HCT116 (cell line): ENCODE measurements around the gene DHRS7B. TPM values are rescaled to one million over a fixed set of nuclear protein-coding genes. Genes with fewer than 3 reads are reported as not detected.

Experiments
- ATAC-seq: fragments of 200-7000 bp; cut with Tn5 transposase; 2 replicates; pipeline ENCODE4 v1.9.1; 2020; ENCODE audit warnings: mild to moderate bottlenecking, moderate library complexity
- BruUV-seq: library from RNA; stranded (reverse); fragments of 400-500 nt; replicated peaks from 2 replicates; lab custom pipeline; 2021; lab: Mats Ljungman, UMichigan
- CTCF ChIA-PET: fragments of 300-600 bp; sonication (Branson Sonifier 250); formaldehyde crosslinking; loops from one replicate; lab custom pipeline; 2021; ENCODE audit warnings: antibody characterized with exemption; lab: Charles Lee
- POLR2A ChIA-PET: fragments of 300-600, 350-600 bp; sonication (Branson Sonifier 250); formaldehyde crosslinking; loops from one replicate; lab custom pipeline; 2021; ENCODE audit warnings: antibody characterized with exemption; lab: Charles Lee
- RAD21 ChIA-PET, 2 experiments: fragments of 300-600 bp; sonication (Branson Sonifier 250); formaldehyde crosslinking; loops; one replicate each; lab custom pipeline; 2023; ENCODE audit warnings: low total read pairs in 2 of 2; ENCODE audit not compliant: uncharacterized antibody in 2 of 2, unreplicated experiment in 2 of 2, low non-redundant PET in 1 of 2; lab: Charles Lee
- DNase-seq: peaks from one replicate; pipeline ENCODE4 v3.0.0-alpha.2; 2010; ENCODE audit warnings: low read depth, low spot score
- H2AFZ ChIP-seq: fragments of 200-600 bp; shearing (Covaris generic), sonication (generic); 2 replicates; pipeline ENCODE4 v1.6.1; 2017; ENCODE audit warnings: low read depth, mixed run types, mixed read lengths, antibody characterized with exemption, low read length; ENCODE audit not compliant: poor library complexity, severe bottlenecking
- H3K27ac ChIP-seq: 2 replicates; pipeline ENCODE4 v1.5.1; 2012; ENCODE audit warnings: low read depth, low read length
- H3K27me3 ChIP-seq: fragments of 200-600 bp; sonication (generic); 2 replicates; pipeline ENCODE4 v1.6.1; 2016; ENCODE audit warnings: mixed run types, low read length, mixed read lengths; ENCODE audit not compliant: insufficient read depth
- H3K36me3 ChIP-seq, 2 experiments: fragments of 200-500 bp in 1 of 2; fragments of 200-600 bp in 1 of 2; sonication (Bioruptor generic) in 1 of 2; sonication (generic) in 1 of 2; 2 replicates each; pipeline versions ENCODE4 v1.5.1 to v1.6.1; 2014 to 2016; ENCODE audit warnings: low read length in 2 of 2, inconsistent platforms in 1 of 2, mixed read lengths in 1 of 2, mixed run types in 1 of 2; ENCODE audit not compliant: insufficient read depth in 2 of 2, control insufficient read depth in 1 of 2
- H3K4me1 ChIP-seq, 2 experiments: fragments of 200-600 bp in 1 of 2; sonication (generic) in 1 of 2; 2 replicates each; pipeline versions ENCODE4 v1.5.1 to v1.6.1; 2012 to 2017; ENCODE audit warnings: low read length in 2 of 2, inconsistent platforms in 1 of 2, mild to moderate bottlenecking in 1 of 2, mixed read lengths in 1 of 2, mixed run types in 1 of 2, moderate library complexity in 1 of 2; ENCODE audit not compliant: insufficient read depth in 2 of 2, control insufficient read depth in 1 of 2
- H3K4me2 ChIP-seq: fragments of 200-600 bp; sonication (generic); 2 replicates; pipeline ENCODE4 v1.6.1; 2017; ENCODE audit warnings: mixed run types, low read length, mixed read lengths
- H3K4me3 ChIP-seq, 2 experiments: fragments of 200-600 bp in 1 of 2; sonication (generic) in 1 of 2; replicated peaks in 1 of 2; 2 replicates each; pipeline ENCODE4 v1.5.1; 2011 to 2016; ENCODE audit warnings: low read length in 2 of 2, control low read depth in 1 of 2, low read depth in 1 of 2, mild to moderate bottlenecking in 1 of 2, mixed read lengths in 1 of 2, mixed run types in 1 of 2
- H3K79me2 ChIP-seq: fragments of 200-600 bp; sonication (generic); 2 replicates; pipeline ENCODE4 v1.6.1; 2017; ENCODE audit warnings: mild to moderate bottlenecking, mixed run types, low read length, moderate library complexity, mixed read lengths; ENCODE audit not compliant: insufficient read depth
- H3K9ac ChIP-seq: fragments of 200-600 bp; sonication (generic); 2 replicates; pipeline ENCODE4 v1.6.1; 2016; ENCODE audit warnings: low read length, mixed read lengths
- H3K9me2 ChIP-seq: fragments of 200-600 bp; sonication (generic), shearing (Covaris generic); 2 replicates; pipeline ENCODE4 v1.6.1; 2017; ENCODE audit warnings: mixed run types, mild to moderate bottlenecking, moderate library complexity; ENCODE audit not compliant: insufficient read depth
- H3K9me3 ChIP-seq, 2 experiments: fragments of 200-500 bp in 1 of 2; fragments of 200-600 bp in 1 of 2; sonication (Bioruptor generic) in 1 of 2; sonication (generic) in 1 of 2; 2 replicates each; pipeline ENCODE4 v1.6.1; 2014 to 2017; ENCODE audit warnings: low read length in 2 of 2, mixed read lengths in 2 of 2, inconsistent platforms in 1 of 2, low read depth in 1 of 2, mild to moderate bottlenecking in 1 of 2, mixed run types in 1 of 2, moderate library complexity in 1 of 2; ENCODE audit not compliant: control insufficient read depth in 1 of 2, insufficient read depth in 1 of 2
- H4K20me1 ChIP-seq: fragments of 200-600 bp; sonication (generic), shearing (Covaris generic); 2 replicates; pipeline ENCODE4 v1.6.1; 2017; ENCODE audit warnings: mixed run types, mild to moderate bottlenecking, moderate library complexity; ENCODE audit not compliant: insufficient read depth
- CBX3 ChIP-seq: IDR thresholded peaks from 2 replicates; pipeline ENCODE4 v1.6.1; 2012; ENCODE audit warnings: low read depth
- ELF1 ChIP-seq: IDR thresholded peaks from 2 replicates; pipeline ENCODE4 v1.6.1; 2012; ENCODE audit warnings: low read depth, borderline replicate concordance
- EZH2phosphoT487 ChIP-seq: fragments of 200-600 bp; IDR thresholded peaks from 2 replicates; pipeline ENCODE4 v1.6.1; 2018; ENCODE audit warnings: antibody characterized with exemption, borderline replicate concordance
- FOSL1 ChIP-seq: IDR thresholded peaks from 2 replicates; pipeline ENCODE4 v1.6.1; 2012; ENCODE audit warnings: low read depth
- SRF ChIP-seq: IDR thresholded peaks from 2 replicates; pipeline ENCODE4 v1.6.1; 2012; ENCODE audit warnings: low read depth
- YY1 ChIP-seq: IDR thresholded peaks from 2 replicates; pipeline ENCODE4 v1.6.1; 2011; ENCODE audit warnings: low read length, low read depth, moderate library complexity, mild to moderate bottlenecking; ENCODE audit not compliant: insufficient replicate concordance; ENCODE audit errors: extremely low read depth
- intact Hi-C: fragments of 100-400 bp; cut with micrococcal nuclease; formaldehyde crosslinking; loops from 2 replicates; pipeline ENCODE4 v1.10.0; 2022
- total RNA-seq: library from RNA; stranded (reverse); gene quantifications from one replicate; pipeline ENCODE4 v1.2.1, GENCODE V29; 2021; ENCODE audit not compliant: unreplicated experiment
- TF ChIP-seq, protein P1 (sequence below), 3 experiments: fragments of 200-600 bp in 1 of 3; sonication (generic) in 1 of 3; IDR thresholded peaks in 2 of 3; conservative IDR thresholded peaks in 1 of 3; 2 replicates each; pipeline ENCODE4 v1.5.1; 2012 to 2017; ENCODE audit warnings: low read depth in 2 of 3, low read length in 2 of 3, antibody characterized with exemption in 1 of 3, borderline replicate concordance in 1 of 3, control low read depth in 1 of 3, mild to moderate bottlenecking in 1 of 3, mixed read lengths in 1 of 3, mixed run types in 1 of 3, moderate library complexity in 1 of 3; ENCODE audit not compliant: insufficient read depth in 1 of 3
- TF ChIP-seq, protein P2 (sequence below): IDR thresholded peaks from 2 replicates; pipeline ENCODE4 v1.6.1; 2011; ENCODE audit warnings: mild to moderate bottlenecking, low read length, moderate library complexity; ENCODE audit not compliant: insufficient replicate concordance; ENCODE audit errors: extremely low read depth

The DHRS7B gene
- total RNA-seq, 1 experiment from 2014 or later, result 19.6 TPM

DNA sequence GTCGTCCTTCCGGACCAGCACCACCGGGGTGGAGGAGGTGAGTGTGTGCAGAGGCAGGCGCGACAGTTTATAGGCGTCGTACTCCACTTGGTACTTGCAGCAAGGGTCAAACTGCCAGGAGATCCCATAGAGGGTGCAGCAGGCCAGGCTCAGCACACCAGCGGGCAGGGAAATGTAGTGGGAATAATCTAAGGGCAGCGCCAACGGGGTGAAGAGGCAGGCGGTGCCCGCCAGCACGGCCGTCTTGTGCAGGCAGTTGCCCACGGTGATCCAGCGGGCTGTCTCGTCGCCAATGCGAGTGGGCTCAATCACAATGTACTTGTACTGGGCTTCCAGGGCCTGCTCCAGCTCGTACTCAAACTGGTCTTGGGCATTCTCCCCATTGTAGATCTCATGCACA is 71.6 kb downstream of the DHRS7B start:
- RAD21 ChIA-PET, result no interaction called here
- DNase-seq, result no peak
- CTCF ChIA-PET, result no interaction called here

More for the DNA sequence above, 71.6 kb downstream of the DHRS7B start:
- POLR2A ChIA-PET, result no interaction called here
- Histone ChIP-seq H3K9ac (no peak overlapping the region), H3K27ac (no peak overlapping the region), H3K4me2 (no peak overlapping the region), H4K20me1 (no peaks in the 10 kb centered on the region), H2AFZ (no peak overlapping the region), H3K79me2 (peaks cover 60% of the 10 kb centered on the region), H3K4me1 (peaks cover 0 to 4% of the 10 kb centered on the region in 2 experiments; a peak in 1 of 4 replicates), H3K4me3 (no peak overlapping the region), H3K27me3 (no peaks in the 10 kb centered on the region), H3K9me3 (no peaks in the 10 kb centered on the region), H3K9me2 (no peaks in the 10 kb centered on the region), H3K36me3 (peaks cover 2 to 16% of the 10 kb centered on the region in 2 experiments)
- no peak for ATAC-seq
- TSS peak; percentile 40 for BruUV-seq
- intact Hi-C loops, result no loop called here
- TF ChIP-seq, protein P1, sequence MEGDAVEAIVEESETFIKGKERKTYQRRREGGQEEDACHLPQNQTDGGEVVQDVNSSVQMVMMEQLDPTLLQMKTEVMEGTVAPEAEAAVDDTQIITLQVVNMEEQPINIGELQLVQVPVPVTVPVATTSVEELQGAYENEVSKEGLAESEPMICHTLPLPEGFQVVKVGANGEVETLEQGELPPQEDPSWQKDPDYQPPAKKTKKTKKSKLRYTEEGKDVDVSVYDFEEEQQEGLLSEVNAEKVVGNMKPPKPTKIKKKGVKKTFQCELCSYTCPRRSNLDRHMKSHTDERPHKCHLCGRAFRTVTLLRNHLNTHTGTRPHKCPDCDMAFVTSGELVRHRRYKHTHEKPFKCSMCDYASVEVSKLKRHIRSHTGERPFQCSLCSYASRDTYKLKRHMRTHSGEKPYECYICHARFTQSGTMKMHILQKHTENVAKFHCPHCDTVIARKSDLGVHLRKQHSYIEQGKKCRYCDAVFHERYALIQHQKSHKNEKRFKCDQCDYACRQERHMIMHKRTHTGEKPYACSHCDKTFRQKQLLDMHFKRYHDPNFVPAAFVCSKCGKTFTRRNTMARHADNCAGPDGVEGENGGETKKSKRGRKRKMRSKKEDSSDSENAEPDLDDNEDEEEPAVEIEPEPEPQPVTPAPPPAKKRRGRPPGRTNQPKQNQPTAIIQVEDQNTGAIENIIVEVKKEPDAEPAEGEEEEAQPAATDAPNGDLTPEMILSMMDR (IDR thresholded peaks at IDR 0.05 in 2 of 3, conservative IDR thresholded peaks at IDR 0.05 in 1 of 3; ENCODE audit: borderline replicate concordance in 1 of 3, insufficient read depth in 1 of 3, low read depth in 2 of 3, low read length in 2 of 3), result no peak
- TF ChIP-seq SRF (no peak), ELF1 (no peak), EZH2phosphoT487 (no peak), CBX3 (no peak), FOSL1 (no peak), YY1 (no peak)
- TF ChIP-seq, protein P2, sequence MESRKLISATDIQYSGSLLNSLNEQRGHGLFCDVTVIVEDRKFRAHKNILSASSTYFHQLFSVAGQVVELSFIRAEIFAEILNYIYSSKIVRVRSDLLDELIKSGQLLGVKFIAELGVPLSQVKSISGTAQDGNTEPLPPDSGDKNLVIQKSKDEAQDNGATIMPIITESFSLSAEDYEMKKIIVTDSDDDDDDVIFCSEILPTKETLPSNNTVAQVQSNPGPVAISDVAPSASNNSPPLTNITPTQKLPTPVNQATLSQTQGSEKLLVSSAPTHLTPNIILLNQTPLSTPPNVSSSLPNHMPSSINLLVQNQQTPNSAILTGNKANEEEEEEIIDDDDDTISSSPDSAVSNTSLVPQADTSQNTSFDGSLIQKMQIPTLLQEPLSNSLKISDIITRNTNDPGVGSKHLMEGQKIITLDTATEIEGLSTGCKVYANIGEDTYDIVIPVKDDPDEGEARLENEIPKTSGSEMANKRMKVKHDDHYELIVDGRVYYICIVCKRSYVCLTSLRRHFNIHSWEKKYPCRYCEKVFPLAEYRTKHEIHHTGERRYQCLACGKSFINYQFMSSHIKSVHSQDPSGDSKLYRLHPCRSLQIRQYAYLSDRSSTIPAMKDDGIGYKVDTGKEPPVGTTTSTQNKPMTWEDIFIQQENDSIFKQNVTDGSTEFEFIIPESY, result no peak
- TF ChIP-seq, all 23 proteins: peak for 0
